Panc1 (cell line): ENCODE measurements around the gene CNOT1. TPM values are rescaled to one million over a fixed set of nuclear protein-coding genes. Genes with fewer than 3 reads are reported as not detected.
A peak's percentile ranks its signal among the peaks of the same experiment; 100 is the strongest.

Experiments
- ATAC-seq: fragments of 200-7000 bp; cut with Tn5 transposase; 2 replicates; pipeline ENCODE4 v1.9.1; 2020; ENCODE audit warnings: mild to moderate bottlenecking, moderate library complexity
- BruUV-seq: library from RNA; stranded (reverse); fragments of 400-500 nt; replicated peaks from 2 replicates; lab custom pipeline; 2021; lab: Mats Ljungman, UMichigan
- CTCF ChIA-PET: fragments of 300-600 bp; sonication (Branson Sonifier 250); formaldehyde crosslinking; loops from one replicate; lab custom pipeline; 2022; ENCODE audit warnings: antibody characterized with exemption; lab: Charles Lee
- POLR2A ChIA-PET: fragments of 300-600 bp; sonication (Branson Sonifier 250); formaldehyde crosslinking; loops from one replicate; lab custom pipeline; 2022; ENCODE audit warnings: antibody characterized with exemption; lab: Charles Lee
- DNase-seq: peaks from one replicate; pipeline ENCODE4 v3.0.0-alpha.2; 2010; ENCODE audit warnings: low read depth, low spot score
- H3K27ac ChIP-seq: 2 replicates; pipeline ENCODE4 v1.5.1; 2011; ENCODE audit warnings: mild to moderate bottlenecking, low read length, inconsistent platforms
- H3K27me3 ChIP-seq: fragments of 200-500 bp; sonication (Bioruptor generic); 2 replicates; pipeline ENCODE4 v1.6.0; 2014; ENCODE audit warnings: low read length, inconsistent platforms; ENCODE audit not compliant: control insufficient read depth, insufficient read depth
- H3K36me3 ChIP-seq: fragments of 200-500 bp; sonication (Bioruptor generic); 2 replicates; pipeline ENCODE4 v1.5.1; 2014; ENCODE audit warnings: inconsistent platforms, mild to moderate bottlenecking, low read length, moderate library complexity; ENCODE audit not compliant: control insufficient read depth, insufficient read depth
- H3K4me1 ChIP-seq: 2 replicates; pipeline ENCODE4 v1.5.1; 2011; ENCODE audit warnings: inconsistent platforms, mild to moderate bottlenecking, low read length, moderate library complexity; ENCODE audit not compliant: control insufficient read depth, insufficient read depth
- H3K4me3 ChIP-seq, 2 experiments: 2 replicates each; pipeline ENCODE4 v1.5.1; 2011 to 2012; ENCODE audit warnings: low read depth in 2 of 2, low read length in 2 of 2, mild to moderate bottlenecking in 2 of 2, inconsistent platforms in 1 of 2, moderate library complexity in 1 of 2
- H3K9me3 ChIP-seq: fragments of 200-500 bp; sonication (Bioruptor generic); 2 replicates; pipeline ENCODE4 v1.5.1; 2014; ENCODE audit warnings: low read depth, mild to moderate bottlenecking, inconsistent platforms, low read length, moderate library complexity; ENCODE audit not compliant: control insufficient read depth, insufficient read depth
- POLR2AphosphoS5 ChIP-seq: IDR thresholded peaks from 2 replicates; pipeline ENCODE4 v1.6.1; 2012; ENCODE audit warnings: mild to moderate bottlenecking, low read depth, low read length, moderate library complexity
- SIN3A ChIP-seq: IDR thresholded peaks from 2 replicates; pipeline ENCODE4 v1.6.1; 2012; ENCODE audit warnings: low read depth, mild to moderate bottlenecking, low read length, moderate library complexity, borderline replicate concordance; ENCODE audit not compliant: insufficient read depth
- TCF7L2 ChIP-seq: IDR thresholded peaks from 2 replicates; pipeline ENCODE4 v1.6.1; 2011; ENCODE audit warnings: mild to moderate bottlenecking, low read depth, low read length, inconsistent platforms
- in situ Hi-C: cut with HindIII; loops from 2 replicates; pipeline ENCODE4 v1.10.0; 2016; ENCODE audit warnings: low sequenced_read_pairs, low pct_unique_long_range_greater_than_20kb
- intact Hi-C: fragments of 100-400 bp; cut with micrococcal nuclease; formaldehyde crosslinking; loops from one replicate; pipeline ENCODE4 v1.10.0; 2022; ENCODE audit not compliant: unreplicated experiment
- total RNA-seq: library from RNA; stranded (reverse); gene quantifications from one replicate; pipeline ENCODE4 v1.2.1, GENCODE V29; 2021; ENCODE audit not compliant: unreplicated experiment
- TF ChIP-seq, protein P1 (sequence below), 2 experiments: IDR thresholded peaks; 2 replicates each; pipeline ENCODE4 v1.6.1; 2011 to 2012; ENCODE audit warnings: low read depth in 2 of 2, control low read depth in 1 of 2, low read length in 1 of 2, mild to moderate bottlenecking in 1 of 2, moderate library complexity in 1 of 2; ENCODE audit not compliant: insufficient read depth in 1 of 2
- TF ChIP-seq, protein P2 (sequence below): fragments of 450-650 bp; IDR thresholded peaks from 2 replicates; pipeline ENCODE4 v1.5.1; 2017; ENCODE audit warnings: mild to moderate bottlenecking

CNOT1 gene
- total RNA-seq, 1 experiment from 2014 or later = 170 TPM

DNA sequence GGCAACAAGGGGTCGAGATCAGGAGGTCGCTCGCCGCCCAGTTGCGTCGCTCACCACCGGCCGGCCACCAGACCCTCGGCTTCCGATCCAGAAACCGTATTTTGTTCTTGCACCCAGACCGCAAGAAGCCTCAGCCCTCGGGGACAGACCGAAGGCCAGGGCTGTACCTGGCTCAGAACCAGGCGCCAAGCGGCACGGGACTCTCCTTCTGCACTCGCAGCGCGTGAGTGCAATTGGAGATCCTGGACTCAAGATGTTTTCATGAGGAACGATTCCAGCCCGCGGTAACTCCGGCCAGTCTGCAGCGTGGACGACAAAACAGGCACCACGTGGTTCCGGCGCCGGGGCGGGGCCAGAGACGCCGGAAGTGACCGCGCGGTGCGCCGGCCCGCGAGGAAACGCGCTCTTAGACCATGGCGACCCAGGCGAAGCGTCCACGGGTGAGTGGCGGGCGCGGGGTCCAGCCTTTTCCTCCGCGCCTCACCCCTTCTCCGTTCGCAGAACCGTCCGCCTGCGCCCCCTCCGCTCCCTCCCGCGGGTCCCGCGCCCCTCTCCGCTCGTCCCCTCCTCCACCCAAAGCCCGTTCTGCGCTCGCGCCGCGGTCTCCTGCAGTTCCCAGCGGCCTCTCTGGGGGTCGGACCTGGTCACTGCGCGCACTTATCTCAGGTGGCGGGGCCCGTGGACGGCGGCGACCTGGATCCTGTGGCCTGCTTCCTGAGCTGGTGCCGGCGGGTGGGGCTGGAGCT is 114.3 kb downstream of the CNOT1 start, which contains the start of gene SETD6:
Gene SETD6, plus strand, starts transcription at position 393 of the 746 bp plus-strand sequence. Its CDS starts 21 bp downstream, at position 414.
- CTCF ChIA-PET = interaction anchor here (0.6 kb wide), 1 partner anchor 147 kb away, joined by 8 read pairs; no protein-coding TSS in a partner anchor
- DNase-seq (peak; percentile 45), ATAC-seq (peak; percentile 92)
- TF ChIP-seq POLR2AphosphoS5 (no peak; the same call in 1 of the 2 replicates), TCF7L2 (no peak), SIN3A (0 out of 2 replicates have a peak, but pooled peaks have one; percentile 62)
- TF ChIP-seq, protein P1, sequence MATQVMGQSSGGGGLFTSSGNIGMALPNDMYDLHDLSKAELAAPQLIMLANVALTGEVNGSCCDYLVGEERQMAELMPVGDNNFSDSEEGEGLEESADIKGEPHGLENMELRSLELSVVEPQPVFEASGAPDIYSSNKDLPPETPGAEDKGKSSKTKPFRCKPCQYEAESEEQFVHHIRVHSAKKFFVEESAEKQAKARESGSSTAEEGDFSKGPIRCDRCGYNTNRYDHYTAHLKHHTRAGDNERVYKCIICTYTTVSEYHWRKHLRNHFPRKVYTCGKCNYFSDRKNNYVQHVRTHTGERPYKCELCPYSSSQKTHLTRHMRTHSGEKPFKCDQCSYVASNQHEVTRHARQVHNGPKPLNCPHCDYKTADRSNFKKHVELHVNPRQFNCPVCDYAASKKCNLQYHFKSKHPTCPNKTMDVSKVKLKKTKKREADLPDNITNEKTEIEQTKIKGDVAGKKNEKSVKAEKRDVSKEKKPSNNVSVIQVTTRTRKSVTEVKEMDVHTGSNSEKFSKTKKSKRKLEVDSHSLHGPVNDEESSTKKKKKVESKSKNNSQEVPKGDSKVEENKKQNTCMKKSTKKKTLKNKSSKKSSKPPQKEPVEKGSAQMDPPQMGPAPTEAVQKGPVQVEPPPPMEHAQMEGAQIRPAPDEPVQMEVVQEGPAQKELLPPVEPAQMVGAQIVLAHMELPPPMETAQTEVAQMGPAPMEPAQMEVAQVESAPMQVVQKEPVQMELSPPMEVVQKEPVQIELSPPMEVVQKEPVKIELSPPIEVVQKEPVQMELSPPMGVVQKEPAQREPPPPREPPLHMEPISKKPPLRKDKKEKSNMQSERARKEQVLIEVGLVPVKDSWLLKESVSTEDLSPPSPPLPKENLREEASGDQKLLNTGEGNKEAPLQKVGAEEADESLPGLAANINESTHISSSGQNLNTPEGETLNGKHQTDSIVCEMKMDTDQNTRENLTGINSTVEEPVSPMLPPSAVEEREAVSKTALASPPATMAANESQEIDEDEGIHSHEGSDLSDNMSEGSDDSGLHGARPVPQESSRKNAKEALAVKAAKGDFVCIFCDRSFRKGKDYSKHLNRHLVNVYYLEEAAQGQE (IDR thresholded peaks at IDR 0.05; ENCODE audit: insufficient read depth in 1 of 2, low read depth in 2 of 2, low read length in 1 of 2) = no peak
- TF ChIP-seq, protein P2, sequence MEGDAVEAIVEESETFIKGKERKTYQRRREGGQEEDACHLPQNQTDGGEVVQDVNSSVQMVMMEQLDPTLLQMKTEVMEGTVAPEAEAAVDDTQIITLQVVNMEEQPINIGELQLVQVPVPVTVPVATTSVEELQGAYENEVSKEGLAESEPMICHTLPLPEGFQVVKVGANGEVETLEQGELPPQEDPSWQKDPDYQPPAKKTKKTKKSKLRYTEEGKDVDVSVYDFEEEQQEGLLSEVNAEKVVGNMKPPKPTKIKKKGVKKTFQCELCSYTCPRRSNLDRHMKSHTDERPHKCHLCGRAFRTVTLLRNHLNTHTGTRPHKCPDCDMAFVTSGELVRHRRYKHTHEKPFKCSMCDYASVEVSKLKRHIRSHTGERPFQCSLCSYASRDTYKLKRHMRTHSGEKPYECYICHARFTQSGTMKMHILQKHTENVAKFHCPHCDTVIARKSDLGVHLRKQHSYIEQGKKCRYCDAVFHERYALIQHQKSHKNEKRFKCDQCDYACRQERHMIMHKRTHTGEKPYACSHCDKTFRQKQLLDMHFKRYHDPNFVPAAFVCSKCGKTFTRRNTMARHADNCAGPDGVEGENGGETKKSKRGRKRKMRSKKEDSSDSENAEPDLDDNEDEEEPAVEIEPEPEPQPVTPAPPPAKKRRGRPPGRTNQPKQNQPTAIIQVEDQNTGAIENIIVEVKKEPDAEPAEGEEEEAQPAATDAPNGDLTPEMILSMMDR = peak; percentile 26; the same call in 1 of the 2 replicates
- no TSS peak for BruUV-seq
- Histone ChIP-seq H3K27me3 (no peaks in the 10 kb centered on the region), H3K4me1 (peaks cover 6% of the 10 kb centered on the region; the same call in 1 of the 2 replicates), H3K9me3 (no peaks in the 10 kb centered on the region), H3K4me3 (peak within 1 kb of the TSS; percentile 52 to 93), H3K27ac (peak within 1 kb of the TSS; percentile 79), H3K36me3 (peaks cover 5% of the 10 kb centered on the region)
- intact Hi-C loops (no loop called here), in situ Hi-C loops (no loop called here)
- POLR2A ChIA-PET = no interaction called here

DNA sequence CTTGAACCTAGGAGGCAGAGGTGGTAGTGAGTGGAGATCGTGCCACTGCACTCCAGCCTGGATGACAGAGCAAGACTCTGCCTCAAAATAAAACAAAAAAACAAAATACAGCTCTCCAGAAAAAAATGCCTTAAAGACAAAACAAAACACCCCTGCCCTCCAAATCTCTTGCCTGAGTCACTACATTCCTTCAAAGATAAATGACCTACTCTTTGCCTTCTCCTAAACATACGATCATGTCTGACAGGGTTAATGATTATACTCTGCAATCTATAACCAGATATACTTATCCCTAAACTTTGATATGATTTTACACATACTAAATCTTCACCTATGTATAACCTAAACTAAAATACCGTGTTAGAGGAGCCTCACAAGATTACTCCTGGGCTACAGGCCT is 115.8 kb downstream of the CNOT1 start:
- Histone ChIP-seq H3K36me3 (no peaks in the 10 kb centered on the region; the same call in none of the 2 replicates), H3K9me3 (no peaks in the 10 kb centered on the region), H3K4me1 (peaks cover 6% of the 10 kb centered on the region; the same call in 1 of the 2 replicates), H3K4me3 (no peak overlapping the region), H3K27me3 (no peaks in the 10 kb centered on the region), H3K27ac (no peak overlapping the region)
- ATAC-seq = no peak
- no peak for DNase-seq
- BruUV-seq = no TSS peak
- in situ Hi-C loops = no loop called here
- TF ChIP-seq POLR2AphosphoS5 = no peak
- no peak for TF ChIP-seq SIN3A
- TF ChIP-seq TCF7L2 = no peak
- TF ChIP-seq, protein P1 (IDR thresholded peaks at IDR 0.05; ENCODE audit: insufficient read depth in 1 of 2, low read depth in 2 of 2, low read length in 1 of 2) = no peak
- TF ChIP-seq, protein P2 = no peak
- CTCF ChIA-PET = interaction anchor here (1.4 kb wide), 1 partner anchor 147 kb away, joined by 6 read pairs; no protein-coding TSS in a partner anchor
- intact Hi-C loops = loop anchor here (5.0 kb wide), 2 partner anchors 148 to 243 kb away; no protein-coding TSS in a partner anchor
- POLR2A ChIA-PET = no interaction called here
